ENCODE results near the gene ZMAT3. TPM values are rescaled to one million over a fixed set of nuclear protein-coding genes. Genes with fewer than 3 reads are reported as not detected.
A peak's percentile ranks its signal among the peaks of the same experiment; 100 is the strongest.
"Not testable (repeated sequence)": the region's sequence is repeated elsewhere in the genome, so short reads cannot be mapped to it uniquely, and the experiment has no call there.

The ZMAT3 gene
- total and polyA plus RNA-seq, 8 donors: 1.4 to 13.1 (median 9.0) TPM

- no peak overlapping the region for H3K4me3 ChIP-seq
- ATAC-seq: no peak
- H3K27ac ChIP-seq: no peak overlapping the region
- H3K4me1 ChIP-seq: no peaks in the 10 kb centered on the region
- no peak for DNase-seq
- 89 to 92% methylated on average over 12 of the region's 12 CpGs for WGBS, 2 donors
- H3K9me3 ChIP-seq: no peaks in the 10 kb centered on the region
- intact Hi-C loops (cut with DNase I): no loop called here
- TF ChIP-seq CTCF (IDR thresholded peaks at IDR 0.05): no peak
- H3K27me3 ChIP-seq: no peaks in the 10 kb centered on the region
- FAIRE-seq: no peak
- H3K36me3 ChIP-seq: no peaks in the 10 kb centered on the region
Measured at GRCh38 chr3:179038216-179038898, 33.3 kb downstream of the ZMAT3 start.

- H3K9me3 ChIP-seq: no peaks in the 10 kb centered on the region
- DNase-seq (peak in 1 of 6 donors; percentile 49), FAIRE-seq (no peak), ATAC-seq (peak in 1 of 4 donors; percentile 57)
- no peak overlapping the region for H3K4me3 ChIP-seq
- no peak overlapping the region for H3K27ac ChIP-seq
- H3K27me3 ChIP-seq: no peaks in the 10 kb centered on the region
- H3K4me1 ChIP-seq: no peaks in the 10 kb centered on the region
- no peak for TF ChIP-seq CTCF (IDR thresholded peaks at IDR 0.05)
- 90% methylated on average over 10 of the region's 10 CpGs for WGBS, 2 donors
- H3K36me3 ChIP-seq: no peaks in the 10 kb centered on the region
- intact Hi-C loops (cut with DNase I): no loop called here
Measured at GRCh38 chr3:179037351-179037750, 34.3 kb downstream of the ZMAT3 start.

- no peak for DNase-seq
- ATAC-seq: no peak
- intact Hi-C loops (cut with DNase I): no loop called here
- Histone ChIP-seq H3K4me3 (no peak overlapping the region), H3K9me3 (no peaks in the 10 kb centered on the region), H3K36me3 (no peaks in the 10 kb centered on the region), H3K27me3 (no peaks in the 10 kb centered on the region), H3K27ac (no peak overlapping the region), H3K4me1 (no peaks in the 10 kb centered on the region)
- FAIRE-seq: no peak
- WGBS, 2 donors: 93 to 95% methylated on average over 10 of the region's 10 CpGs
- no peak for TF ChIP-seq CTCF (IDR thresholded peaks at IDR 0.05)
Measured at GRCh38 chr3:179036626-179037300, 34.8 kb downstream of the ZMAT3 start.

GRCh38 chr3:179036226-179036625 is 35.4 kb downstream of the ZMAT3 start:
- DNase-seq (no peak), ATAC-seq (no peak), FAIRE-seq (no peak)
- Histone ChIP-seq H3K27me3 (no peaks in the 10 kb centered on the region), H3K4me3 (no peak overlapping the region), H3K4me1 (no peaks in the 10 kb centered on the region), H3K27ac (no peak overlapping the region), H3K9me3 (no peaks in the 10 kb centered on the region), H3K36me3 (no peaks in the 10 kb centered on the region)
- no peak for TF ChIP-seq CTCF (IDR thresholded peaks at IDR 0.05)
- WGBS, 2 donors: 95 to 100% methylated on average over 2 of the region's 2 CpGs
- intact Hi-C loops (cut with DNase I): no loop called here

GRCh38 chr3:179035232-179035631 is 36.4 kb downstream of the ZMAT3 start:
- no peak overlapping the region for H3K4me3 ChIP-seq
- no peak for FAIRE-seq
- no peaks in the 10 kb centered on the region for H3K4me1 ChIP-seq
- intact Hi-C loops (cut with DNase I): no loop called here
- no peaks in the 10 kb centered on the region for H3K27me3 ChIP-seq
- H3K36me3 ChIP-seq: no peaks in the 10 kb centered on the region
- no peak for TF ChIP-seq CTCF (IDR thresholded peaks at IDR 0.05)
- H3K27ac ChIP-seq: no peak overlapping the region
- H3K9me3 ChIP-seq: no peaks in the 10 kb centered on the region
- ATAC-seq: no peak
- DNase-seq: no peak
- WGBS, 2 donors: 80 to 84% methylated on average over 3 of the region's 3 CpGs

- H3K36me3 ChIP-seq; DNase-seq; H3K27me3 ChIP-seq; H3K4me1 ChIP-seq; H3K4me3 ChIP-seq; H3K27ac ChIP-seq; ATAC-seq; intact Hi-C loops (cut with DNase I); FAIRE-seq; H3K9me3 ChIP-seq: not testable (repeated sequence)
- WGBS, 2 donors: 78 to 85% methylated on average over 5 of the region's 5 CpGs
Measured at GRCh38 chr3:179033304-179033657, 38.3 kb downstream of the ZMAT3 start.

- H3K9me3 ChIP-seq; H3K4me3 ChIP-seq; H3K36me3 ChIP-seq; intact Hi-C loops (cut with DNase I); FAIRE-seq; H3K27me3 ChIP-seq; ATAC-seq; H3K4me1 ChIP-seq; H3K27ac ChIP-seq: not testable (repeated sequence)
- peak in 1 of 6 donors; percentile 64 for DNase-seq
- WGBS, 2 donors: 90 to 91% methylated on average over 28 to 41 of the region's 42 CpGs
Measured at GRCh38 chr3:179032454-179033303, 38.9 kb downstream of the ZMAT3 start.

All from pancreas (tissue), 10 donors.